HCT116 (cell line): ENCODE results near the gene GALT. TPM values are rescaled to one million over a fixed set of nuclear protein-coding genes. Genes with fewer than 3 reads are reported as not detected.

ENCODE experiments used
- ATAC-seq: fragments of 200-7000 bp; cut with Tn5 transposase; 2 replicates; pipeline ENCODE4 v1.9.1; 2020; ENCODE audit warnings: mild to moderate bottlenecking, moderate library complexity
- BruUV-seq: library from RNA; stranded (reverse); fragments of 400-500 nt; replicated peaks from 2 replicates; lab custom pipeline; 2021; lab: Mats Ljungman, UMichigan
- CTCF ChIA-PET: fragments of 300-600 bp; sonication (Branson Sonifier 250); formaldehyde crosslinking; loops from one replicate; lab custom pipeline; 2021; ENCODE audit warnings: antibody characterized with exemption; lab: Charles Lee
- POLR2A ChIA-PET: fragments of 300-600, 350-600 bp; sonication (Branson Sonifier 250); formaldehyde crosslinking; loops from one replicate; lab custom pipeline; 2021; ENCODE audit warnings: antibody characterized with exemption; lab: Charles Lee
- RAD21 ChIA-PET, 2 experiments: fragments of 300-600 bp; sonication (Branson Sonifier 250); formaldehyde crosslinking; loops; one replicate each; lab custom pipeline; 2023; ENCODE audit warnings: low total read pairs in 2 of 2; ENCODE audit not compliant: uncharacterized antibody in 2 of 2, unreplicated experiment in 2 of 2, low non-redundant PET in 1 of 2; lab: Charles Lee
- DNase-seq: peaks from one replicate; pipeline ENCODE4 v3.0.0-alpha.2; 2010; ENCODE audit warnings: low read depth, low spot score
- H2AFZ ChIP-seq: fragments of 200-600 bp; shearing (Covaris generic), sonication (generic); 2 replicates; pipeline ENCODE4 v1.6.1; 2017; ENCODE audit warnings: low read depth, mixed run types, mixed read lengths, antibody characterized with exemption, low read length; ENCODE audit not compliant: poor library complexity, severe bottlenecking
- H3K27ac ChIP-seq: 2 replicates; pipeline ENCODE4 v1.5.1; 2012; ENCODE audit warnings: low read depth, low read length
- H3K27me3 ChIP-seq: fragments of 200-600 bp; sonication (generic); 2 replicates; pipeline ENCODE4 v1.6.1; 2016; ENCODE audit warnings: mixed run types, low read length, mixed read lengths; ENCODE audit not compliant: insufficient read depth
- H3K36me3 ChIP-seq, 2 experiments: fragments of 200-500 bp in 1 of 2; fragments of 200-600 bp in 1 of 2; sonication (Bioruptor generic) in 1 of 2; sonication (generic) in 1 of 2; 2 replicates each; pipeline versions ENCODE4 v1.5.1 to v1.6.1; 2014 to 2016; ENCODE audit warnings: low read length in 2 of 2, inconsistent platforms in 1 of 2, mixed read lengths in 1 of 2, mixed run types in 1 of 2; ENCODE audit not compliant: insufficient read depth in 2 of 2, control insufficient read depth in 1 of 2
- H3K4me1 ChIP-seq, 2 experiments: fragments of 200-600 bp in 1 of 2; sonication (generic) in 1 of 2; 2 replicates each; pipeline versions ENCODE4 v1.5.1 to v1.6.1; 2012 to 2017; ENCODE audit warnings: low read length in 2 of 2, inconsistent platforms in 1 of 2, mild to moderate bottlenecking in 1 of 2, mixed read lengths in 1 of 2, mixed run types in 1 of 2, moderate library complexity in 1 of 2; ENCODE audit not compliant: insufficient read depth in 2 of 2, control insufficient read depth in 1 of 2
- H3K4me2 ChIP-seq: fragments of 200-600 bp; sonication (generic); 2 replicates; pipeline ENCODE4 v1.6.1; 2017; ENCODE audit warnings: mixed run types, low read length, mixed read lengths
- H3K4me3 ChIP-seq, 2 experiments: fragments of 200-600 bp in 1 of 2; sonication (generic) in 1 of 2; replicated peaks in 1 of 2; 2 replicates each; pipeline ENCODE4 v1.5.1; 2011 to 2016; ENCODE audit warnings: low read length in 2 of 2, control low read depth in 1 of 2, low read depth in 1 of 2, mild to moderate bottlenecking in 1 of 2, mixed read lengths in 1 of 2, mixed run types in 1 of 2
- H3K79me2 ChIP-seq: fragments of 200-600 bp; sonication (generic); 2 replicates; pipeline ENCODE4 v1.6.1; 2017; ENCODE audit warnings: mild to moderate bottlenecking, mixed run types, low read length, moderate library complexity, mixed read lengths; ENCODE audit not compliant: insufficient read depth
- H3K9ac ChIP-seq: fragments of 200-600 bp; sonication (generic); 2 replicates; pipeline ENCODE4 v1.6.1; 2016; ENCODE audit warnings: low read length, mixed read lengths
- H3K9me2 ChIP-seq: fragments of 200-600 bp; sonication (generic), shearing (Covaris generic); 2 replicates; pipeline ENCODE4 v1.6.1; 2017; ENCODE audit warnings: mixed run types, mild to moderate bottlenecking, moderate library complexity; ENCODE audit not compliant: insufficient read depth
- H3K9me3 ChIP-seq, 2 experiments: fragments of 200-500 bp in 1 of 2; fragments of 200-600 bp in 1 of 2; sonication (Bioruptor generic) in 1 of 2; sonication (generic) in 1 of 2; 2 replicates each; pipeline ENCODE4 v1.6.1; 2014 to 2017; ENCODE audit warnings: low read length in 2 of 2, mixed read lengths in 2 of 2, inconsistent platforms in 1 of 2, low read depth in 1 of 2, mild to moderate bottlenecking in 1 of 2, mixed run types in 1 of 2, moderate library complexity in 1 of 2; ENCODE audit not compliant: control insufficient read depth in 1 of 2, insufficient read depth in 1 of 2
- H4K20me1 ChIP-seq: fragments of 200-600 bp; sonication (generic), shearing (Covaris generic); 2 replicates; pipeline ENCODE4 v1.6.1; 2017; ENCODE audit warnings: mixed run types, mild to moderate bottlenecking, moderate library complexity; ENCODE audit not compliant: insufficient read depth
- CBX3 ChIP-seq: IDR thresholded peaks from 2 replicates; pipeline ENCODE4 v1.6.1; 2012; ENCODE audit warnings: low read depth
- CEBPB ChIP-seq: IDR thresholded peaks from 2 replicates; pipeline ENCODE4 v1.6.1; 2012; ENCODE audit warnings: low read depth
- ELF1 ChIP-seq: IDR thresholded peaks from 2 replicates; pipeline ENCODE4 v1.6.1; 2012; ENCODE audit warnings: low read depth, borderline replicate concordance
- EZH2 ChIP-seq: fragments of 200-600 bp; sonication (generic); IDR thresholded peaks from 2 replicates; pipeline ENCODE4 v1.6.1; 2017; ENCODE audit warnings: antibody characterized with exemption, mixed run types
- EZH2phosphoT487 ChIP-seq: fragments of 200-600 bp; IDR thresholded peaks from 2 replicates; pipeline ENCODE4 v1.6.1; 2018; ENCODE audit warnings: antibody characterized with exemption, borderline replicate concordance
- JUND ChIP-seq: IDR thresholded peaks from 2 replicates; pipeline ENCODE4 v1.6.1; 2012
- MAX ChIP-seq: IDR thresholded peaks from 2 replicates; pipeline ENCODE4 v1.6.1; 2012
- REST ChIP-seq: IDR thresholded peaks from 2 replicates; pipeline ENCODE4 v1.6.1; 2012; ENCODE audit warnings: low read depth
- SP1 ChIP-seq: IDR thresholded peaks from 2 replicates; pipeline ENCODE4 v1.6.1; 2012; ENCODE audit warnings: low read depth
- SRF ChIP-seq: IDR thresholded peaks from 2 replicates; pipeline ENCODE4 v1.6.1; 2012; ENCODE audit warnings: low read depth
- TCF7L2 ChIP-seq: IDR thresholded peaks from 2 replicates; pipeline ENCODE4 v1.7.0; 2011; ENCODE audit warnings: borderline replicate concordance, inconsistent platforms; ENCODE audit not compliant: insufficient read depth, insufficient read length; ENCODE audit errors: extremely low read depth
- ZFX ChIP-seq: fragments of 450-650 bp; IDR thresholded peaks from 2 replicates; pipeline ENCODE4 v1.6.1; 2017
- ZNF274 ChIP-seq: fragments of 200-500 bp; sonication (Bioruptor generic); IDR thresholded peaks from 2 replicates; pipeline ENCODE4 v1.6.1; 2014; ENCODE audit warnings: mild to moderate bottlenecking, low read depth, low read length, inconsistent platforms
- intact Hi-C: fragments of 100-400 bp; cut with micrococcal nuclease; formaldehyde crosslinking; loops from 2 replicates; pipeline ENCODE4 v1.10.0; 2022
- total RNA-seq: library from RNA; stranded (reverse); gene quantifications from one replicate; pipeline ENCODE4 v1.2.1, GENCODE V29; 2021; ENCODE audit not compliant: unreplicated experiment
- TF ChIP-seq, protein P1 (sequence below), 3 experiments: fragments of 200-600 bp in 1 of 3; sonication (generic) in 1 of 3; IDR thresholded peaks in 2 of 3; conservative IDR thresholded peaks in 1 of 3; 2 replicates each; pipeline ENCODE4 v1.5.1; 2012 to 2017; ENCODE audit warnings: low read depth in 2 of 3, low read length in 2 of 3, antibody characterized with exemption in 1 of 3, borderline replicate concordance in 1 of 3, control low read depth in 1 of 3, mild to moderate bottlenecking in 1 of 3, mixed read lengths in 1 of 3, mixed run types in 1 of 3, moderate library complexity in 1 of 3; ENCODE audit not compliant: insufficient read depth in 1 of 3
- TF ChIP-seq, protein P2 (sequence below): IDR thresholded peaks from 2 replicates; pipeline ENCODE4 v1.6.1; 2011; ENCODE audit warnings: mild to moderate bottlenecking, low read length, moderate library complexity; ENCODE audit not compliant: insufficient replicate concordance; ENCODE audit errors: extremely low read depth

The GALT gene
- total RNA-seq, 1 experiment from 2014 or later, result 28.2 TPM

GRCh38 chr9:34684816-34685215 is 38.3 kb downstream of the GALT start:
- no peak overlapping the region for H2AFZ ChIP-seq
- no peak overlapping the region for H3K27ac ChIP-seq
- BruUV-seq, result no TSS peak
- no peak overlapping the region for H3K4me3 ChIP-seq
- intact Hi-C loops, result no loop called here
- no peaks in the 10 kb centered on the region for H3K79me2 ChIP-seq
- ChIA-PET POLR2A (interaction anchor here (0.6 kb wide), 1 partner anchor 13 kb away, joined by 7 read pairs; no protein-coding TSS in a partner anchor), RAD21 (no interaction called here), CTCF (interaction anchor here (1.4 kb wide), 1 partner anchor 14 kb away, joined by 3 read pairs; no protein-coding TSS in a partner anchor)
- no peaks in the 10 kb centered on the region for H4K20me1 ChIP-seq
- no peak for DNase-seq
- H3K9ac ChIP-seq, result no peak overlapping the region
- H3K9me3 ChIP-seq, result no peaks in the 10 kb centered on the region
- H3K27me3 ChIP-seq, result no peaks in the 10 kb centered on the region
- no peaks in the 10 kb centered on the region for H3K36me3 ChIP-seq
- H3K4me1 ChIP-seq, result no peaks in the 10 kb centered on the region
- no peak for ATAC-seq
- TF ChIP-seq, protein P1, sequence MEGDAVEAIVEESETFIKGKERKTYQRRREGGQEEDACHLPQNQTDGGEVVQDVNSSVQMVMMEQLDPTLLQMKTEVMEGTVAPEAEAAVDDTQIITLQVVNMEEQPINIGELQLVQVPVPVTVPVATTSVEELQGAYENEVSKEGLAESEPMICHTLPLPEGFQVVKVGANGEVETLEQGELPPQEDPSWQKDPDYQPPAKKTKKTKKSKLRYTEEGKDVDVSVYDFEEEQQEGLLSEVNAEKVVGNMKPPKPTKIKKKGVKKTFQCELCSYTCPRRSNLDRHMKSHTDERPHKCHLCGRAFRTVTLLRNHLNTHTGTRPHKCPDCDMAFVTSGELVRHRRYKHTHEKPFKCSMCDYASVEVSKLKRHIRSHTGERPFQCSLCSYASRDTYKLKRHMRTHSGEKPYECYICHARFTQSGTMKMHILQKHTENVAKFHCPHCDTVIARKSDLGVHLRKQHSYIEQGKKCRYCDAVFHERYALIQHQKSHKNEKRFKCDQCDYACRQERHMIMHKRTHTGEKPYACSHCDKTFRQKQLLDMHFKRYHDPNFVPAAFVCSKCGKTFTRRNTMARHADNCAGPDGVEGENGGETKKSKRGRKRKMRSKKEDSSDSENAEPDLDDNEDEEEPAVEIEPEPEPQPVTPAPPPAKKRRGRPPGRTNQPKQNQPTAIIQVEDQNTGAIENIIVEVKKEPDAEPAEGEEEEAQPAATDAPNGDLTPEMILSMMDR (IDR thresholded peaks at IDR 0.05 in 2 of 3, conservative IDR thresholded peaks at IDR 0.05 in 1 of 3; ENCODE audit: borderline replicate concordance in 1 of 3, insufficient read depth in 1 of 3, low read depth in 2 of 3, low read length in 2 of 3), result no peak
- TF ChIP-seq JUND (no peak), CEBPB (no peak), REST (no peak), SP1 (no peak), SRF (no peak), CBX3 (no peak), MAX (no peak), EZH2phosphoT487 (no peak), TCF7L2 (no peak), ZNF274 (no peak), ZFX (no peak), ELF1 (no peak), EZH2 (no peak)
- TF ChIP-seq, protein P2, sequence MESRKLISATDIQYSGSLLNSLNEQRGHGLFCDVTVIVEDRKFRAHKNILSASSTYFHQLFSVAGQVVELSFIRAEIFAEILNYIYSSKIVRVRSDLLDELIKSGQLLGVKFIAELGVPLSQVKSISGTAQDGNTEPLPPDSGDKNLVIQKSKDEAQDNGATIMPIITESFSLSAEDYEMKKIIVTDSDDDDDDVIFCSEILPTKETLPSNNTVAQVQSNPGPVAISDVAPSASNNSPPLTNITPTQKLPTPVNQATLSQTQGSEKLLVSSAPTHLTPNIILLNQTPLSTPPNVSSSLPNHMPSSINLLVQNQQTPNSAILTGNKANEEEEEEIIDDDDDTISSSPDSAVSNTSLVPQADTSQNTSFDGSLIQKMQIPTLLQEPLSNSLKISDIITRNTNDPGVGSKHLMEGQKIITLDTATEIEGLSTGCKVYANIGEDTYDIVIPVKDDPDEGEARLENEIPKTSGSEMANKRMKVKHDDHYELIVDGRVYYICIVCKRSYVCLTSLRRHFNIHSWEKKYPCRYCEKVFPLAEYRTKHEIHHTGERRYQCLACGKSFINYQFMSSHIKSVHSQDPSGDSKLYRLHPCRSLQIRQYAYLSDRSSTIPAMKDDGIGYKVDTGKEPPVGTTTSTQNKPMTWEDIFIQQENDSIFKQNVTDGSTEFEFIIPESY, result no peak
- H3K9me2 ChIP-seq, result no peaks in the 10 kb centered on the region
- no peak overlapping the region for H3K4me2 ChIP-seq
